ENCODE results near the gene MCOLN3. TPM values are rescaled to one million over a fixed set of nuclear protein-coding genes. Genes with fewer than 3 reads are reported as not detected.

MCOLN3 gene
- polyA plus RNA-seq, 1 of the 3 experiments (the other 2 are of a cell fraction) = not detected

DNA sequence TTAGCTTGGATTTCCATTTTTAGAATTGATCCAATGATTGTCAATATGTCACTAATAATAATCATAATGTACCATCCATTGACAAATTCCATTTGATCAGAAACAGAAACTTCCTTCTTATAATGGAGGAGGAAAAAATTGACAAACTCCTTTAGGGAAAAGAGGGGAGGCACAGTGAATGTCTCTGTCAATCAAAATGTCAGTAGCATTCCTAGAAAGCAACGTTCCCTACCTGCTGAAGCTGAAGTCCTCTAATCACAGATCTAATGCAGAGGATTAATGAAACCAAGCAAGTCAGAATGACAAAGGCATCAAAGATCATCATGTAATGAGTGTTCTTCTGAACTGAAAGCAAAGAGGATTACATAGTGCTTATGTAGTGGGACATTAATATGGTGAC lies 22.4 kb downstream of the MCOLN3 start (continued):
- TF ChIP-seq, protein P1, sequence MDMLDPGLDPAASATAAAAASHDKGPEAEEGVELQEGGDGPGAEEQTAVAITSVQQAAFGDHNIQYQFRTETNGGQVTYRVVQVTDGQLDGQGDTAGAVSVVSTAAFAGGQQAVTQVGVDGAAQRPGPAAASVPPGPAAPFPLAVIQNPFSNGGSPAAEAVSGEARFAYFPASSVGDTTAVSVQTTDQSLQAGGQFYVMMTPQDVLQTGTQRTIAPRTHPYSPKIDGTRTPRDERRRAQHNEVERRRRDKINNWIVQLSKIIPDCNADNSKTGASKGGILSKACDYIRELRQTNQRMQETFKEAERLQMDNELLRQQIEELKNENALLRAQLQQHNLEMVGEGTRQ (IDR thresholded peaks at IDR 0.05; ENCODE audit: borderline replicate concordance, low read depth, low read length) = no peak
- TF ChIP-seq RXRA (IDR thresholded peaks at IDR 0.05; ENCODE audit: borderline replicate concordance, low read depth) (no peak), MXI1 (IDR thresholded peaks at IDR 0.05; ENCODE audit: low read depth, low read length) (no peak)

GRCh38 chr1:85024736-85025135 lies 23.6 kb downstream of the MCOLN3 start:
- 17% methylated on average over 3 of the region's 3 CpGs for WGBS (ENCODE audit: low lambda C conversion rate)
- Histone ChIP-seq H3K9me3 (no peaks in the 10 kb centered on the region), H3K4me1 (ENCODE audit: control insufficient read depth in 1 of 2, insufficient read depth in 2 of 2, low read depth in 1 of 2, low read length in 1 of 2) (no peaks in the 10 kb centered on the region), H4K20me1 (ENCODE audit: insufficient read depth) (no peaks in the 10 kb centered on the region), H3F3A (replicated peaks; ENCODE audit: insufficient read depth) (no peaks in the 10 kb centered on the region), H3K9me2 (no peaks in the 10 kb centered on the region), H3K27ac (ENCODE audit: low read depth in 2 of 2, low read length in 1 of 2) (no peak overlapping the region), H2AFZ (ENCODE audit: low read depth) (no peak overlapping the region), H3K27me3 (ENCODE audit: insufficient read depth) (peaks cover 4% of the 10 kb centered on the region; the same call in 1 of the 2 replicates), H3K4me3 (ENCODE audit: low read depth in 2 of 2, low read length in 1 of 2) (no peak overlapping the region), H3K79me2 (ENCODE audit: insufficient read depth) (no peaks in the 10 kb centered on the region), H3K36me3 (replicated peaks in 1 of 2; ENCODE audit: control insufficient read depth in 1 of 2, insufficient read depth in 2 of 2, low read length in 1 of 2) (no peaks in the 10 kb centered on the region), H3K9ac (no peak overlapping the region), H3K4me2 (no peak overlapping the region)
- no peak for DNase-seq
- no peak for TF ChIP-seq EP300 (IDR thresholded peaks at IDR 0.05; ENCODE audit: borderline replicate concordance in 1 of 2, low read depth in 1 of 2, low read length in 1 of 2)
- no peak for TF ChIP-seq FOSL2 (IDR thresholded peaks at IDR 0.05; ENCODE audit: borderline replicate concordance, low read depth)
- TF ChIP-seq POLR2AphosphoS5 (IDR thresholded peaks at IDR 0.05; ENCODE audit: low read depth, low read length) = no peak
- CTCF ChIA-PET = interaction anchor here (1.2 to 2.6 kb wide), 2 partner anchors 76 to 80 kb away, joined by 5 to 11 read pairs; no protein-coding TSS in a partner anchor
- POLR2A ChIA-PET = no interaction called here

GRCh38 chr1:85022700-85023099 lies 25.6 kb downstream of the MCOLN3 start:
- H3K79me2 ChIP-seq (ENCODE audit: insufficient read depth) = no peaks in the 10 kb centered on the region
- no peaks in the 10 kb centered on the region for H3K36me3 ChIP-seq (replicated peaks in 1 of 2; ENCODE audit: control insufficient read depth in 1 of 2, insufficient read depth in 2 of 2, low read length in 1 of 2)
- no peaks in the 10 kb centered on the region for H4K20me1 ChIP-seq (ENCODE audit: insufficient read depth)
- ChIA-PET POLR2A (no interaction called here), CTCF (interaction anchor here (3.1 kb wide), 1 partner anchor 78 kb away, joined by 11 read pairs; no protein-coding TSS in a partner anchor)
- no peak overlapping the region for H2AFZ ChIP-seq (ENCODE audit: low read depth)
- H3K27ac ChIP-seq (ENCODE audit: low read depth in 2 of 2, low read length in 1 of 2) = no peak overlapping the region
- H3K4me2 ChIP-seq = no peak overlapping the region
- no peaks in the 10 kb centered on the region for H3F3A ChIP-seq (replicated peaks; ENCODE audit: insufficient read depth)
- H3K4me1 ChIP-seq (ENCODE audit: control insufficient read depth in 1 of 2, insufficient read depth in 2 of 2, low read depth in 1 of 2, low read length in 1 of 2) = no peaks in the 10 kb centered on the region
- no peak overlapping the region for H3K9ac ChIP-seq
- H3K4me3 ChIP-seq (ENCODE audit: low read depth in 2 of 2, low read length in 1 of 2) = no peak overlapping the region
- H3K9me2 ChIP-seq = no peaks in the 10 kb centered on the region
- DNase-seq = no peak
- H3K9me3 ChIP-seq = no peaks in the 10 kb centered on the region
- H3K27me3 ChIP-seq (ENCODE audit: insufficient read depth) = peaks cover 5% of the 10 kb centered on the region; the same call in 1 of the 2 replicates
- TF ChIP-seq JUND (IDR thresholded peaks at IDR 0.05) (no peak), MXI1 (IDR thresholded peaks at IDR 0.05; ENCODE audit: low read depth, low read length) (no peak), MEF2A (IDR thresholded peaks at IDR 0.05; ENCODE audit: borderline replicate concordance, low read depth) (no peak), FOSL2 (IDR thresholded peaks at IDR 0.05; ENCODE audit: borderline replicate concordance, low read depth) (no peak), YY1 (IDR thresholded peaks at IDR 0.05; ENCODE audit: low read depth) (no peak), RXRA (IDR thresholded peaks at IDR 0.05; ENCODE audit: borderline replicate concordance, low read depth) (no peak), REST (IDR thresholded peaks at IDR 0.05; ENCODE audit: low read depth, low read length) (no peak), CHD2 (IDR thresholded peaks at IDR 0.05; ENCODE audit: low read length, partially characterized antibody) (no peak), SIN3A (IDR thresholded peaks at IDR 0.05; ENCODE audit: borderline replicate concordance, low read depth, low read length) (no peak), POLR2AphosphoS5 (IDR thresholded peaks at IDR 0.05; ENCODE audit: low read depth, low read length) (no peak), FOXJ3 (CRISPR knock-in tag; IDR thresholded peaks at IDR 0.05) (no peak), TAF1 (IDR thresholded peaks at IDR 0.05; ENCODE audit: borderline replicate concordance, low read depth, low read length) (no peak)
- TF ChIP-seq, protein P1 (IDR thresholded peaks at IDR 0.05; ENCODE audit: borderline replicate concordance, low read depth, low read length) = no peak
- TF ChIP-seq, protein P2, sequence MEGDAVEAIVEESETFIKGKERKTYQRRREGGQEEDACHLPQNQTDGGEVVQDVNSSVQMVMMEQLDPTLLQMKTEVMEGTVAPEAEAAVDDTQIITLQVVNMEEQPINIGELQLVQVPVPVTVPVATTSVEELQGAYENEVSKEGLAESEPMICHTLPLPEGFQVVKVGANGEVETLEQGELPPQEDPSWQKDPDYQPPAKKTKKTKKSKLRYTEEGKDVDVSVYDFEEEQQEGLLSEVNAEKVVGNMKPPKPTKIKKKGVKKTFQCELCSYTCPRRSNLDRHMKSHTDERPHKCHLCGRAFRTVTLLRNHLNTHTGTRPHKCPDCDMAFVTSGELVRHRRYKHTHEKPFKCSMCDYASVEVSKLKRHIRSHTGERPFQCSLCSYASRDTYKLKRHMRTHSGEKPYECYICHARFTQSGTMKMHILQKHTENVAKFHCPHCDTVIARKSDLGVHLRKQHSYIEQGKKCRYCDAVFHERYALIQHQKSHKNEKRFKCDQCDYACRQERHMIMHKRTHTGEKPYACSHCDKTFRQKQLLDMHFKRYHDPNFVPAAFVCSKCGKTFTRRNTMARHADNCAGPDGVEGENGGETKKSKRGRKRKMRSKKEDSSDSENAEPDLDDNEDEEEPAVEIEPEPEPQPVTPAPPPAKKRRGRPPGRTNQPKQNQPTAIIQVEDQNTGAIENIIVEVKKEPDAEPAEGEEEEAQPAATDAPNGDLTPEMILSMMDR (IDR thresholded peaks at IDR 0.05) = no peak
- TF ChIP-seq, protein P3, sequence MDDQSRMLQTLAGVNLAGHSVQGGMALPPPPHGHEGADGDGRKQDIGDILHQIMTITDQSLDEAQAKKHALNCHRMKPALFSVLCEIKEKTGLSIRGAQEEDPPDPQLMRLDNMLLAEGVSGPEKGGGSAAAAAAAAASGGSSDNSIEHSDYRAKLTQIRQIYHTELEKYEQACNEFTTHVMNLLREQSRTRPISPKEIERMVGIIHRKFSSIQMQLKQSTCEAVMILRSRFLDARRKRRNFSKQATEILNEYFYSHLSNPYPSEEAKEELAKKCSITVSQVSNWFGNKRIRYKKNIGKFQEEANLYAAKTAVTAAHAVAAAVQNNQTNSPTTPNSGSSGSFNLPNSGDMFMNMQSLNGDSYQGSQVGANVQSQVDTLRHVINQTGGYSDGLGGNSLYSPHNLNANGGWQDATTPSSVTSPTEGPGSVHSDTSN (IDR thresholded peaks at IDR 0.05) = no peak

Data from SK-N-SH (cell line).